Islet precursor cell (in vitro differentiated cells): ENCODE data around the gene S100A2.

Source experiments
- DNase-seq: peaks from one replicate; pipeline ENCODE4 v3.0.0-alpha.2; 2018

S100A2 gene

DNA sequence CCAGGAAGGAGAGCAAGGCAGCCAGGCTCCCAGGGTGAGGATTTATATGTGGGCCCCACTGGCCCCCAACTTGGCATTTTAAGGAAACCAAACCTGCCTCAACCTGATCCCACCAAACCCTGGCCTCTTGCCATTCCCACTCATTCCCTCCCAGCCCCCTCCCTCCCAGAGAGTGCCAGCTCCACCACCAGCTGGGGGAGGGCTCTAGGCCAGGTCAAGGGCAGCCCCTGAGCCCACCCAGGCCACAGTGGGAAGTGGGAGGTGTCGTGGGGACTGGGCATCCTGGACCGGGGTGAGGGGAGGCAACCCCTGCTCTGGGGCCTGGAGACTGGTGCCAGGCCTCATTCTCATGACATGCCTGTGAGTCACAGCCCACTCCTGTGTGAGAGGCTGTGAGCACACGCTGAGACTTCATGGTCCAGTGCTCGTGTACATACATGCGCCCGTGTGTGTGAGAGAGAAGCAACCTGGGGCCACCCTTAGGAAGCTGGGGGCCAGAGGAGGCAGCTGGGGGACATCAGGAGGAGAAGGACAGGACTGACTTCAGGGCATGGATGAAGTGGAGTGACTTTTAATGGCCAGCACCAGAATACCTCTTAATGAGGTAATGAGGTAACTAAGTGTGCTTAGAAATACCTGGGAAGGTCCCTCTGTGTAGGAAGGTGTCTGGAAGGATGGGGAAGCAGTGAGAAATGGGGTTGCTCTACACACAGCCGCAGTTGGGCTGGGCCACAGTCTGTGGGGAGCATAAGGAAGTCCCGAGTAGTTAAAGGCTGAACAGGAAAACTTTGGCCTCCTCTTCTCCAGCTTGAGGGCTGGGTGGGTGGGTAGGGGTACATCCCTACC lies at the start of gene S100A2:
S100A2 (minus strand) TSS at position 316 of the 846 bp plus-strand sequence. CDS start 1,967 bp downstream, outside the sequence.
- DNase-seq: peak; percentile 90

DNA sequence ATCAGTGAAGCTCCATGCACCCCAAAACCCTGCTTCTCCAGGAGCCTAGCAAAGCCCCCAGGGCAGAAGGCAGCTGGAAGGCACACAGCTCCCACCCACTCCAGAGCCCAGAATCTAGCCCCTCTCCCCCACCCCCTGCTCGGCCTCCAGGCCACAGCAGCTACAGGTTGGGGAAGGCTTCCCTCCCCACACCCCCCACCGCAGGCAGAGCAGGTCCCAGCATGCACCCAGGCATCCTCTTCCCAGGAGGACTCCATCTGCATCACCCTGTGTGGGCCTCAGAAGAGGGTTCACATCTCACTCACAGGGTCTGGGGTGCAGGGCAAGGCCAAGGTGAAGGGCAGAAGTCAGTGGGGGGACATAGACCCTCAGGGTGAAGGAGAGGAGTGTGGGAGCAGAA lies 49.8 kb upstream of the S100A2 start:
- no peak for DNase-seq

DNA sequence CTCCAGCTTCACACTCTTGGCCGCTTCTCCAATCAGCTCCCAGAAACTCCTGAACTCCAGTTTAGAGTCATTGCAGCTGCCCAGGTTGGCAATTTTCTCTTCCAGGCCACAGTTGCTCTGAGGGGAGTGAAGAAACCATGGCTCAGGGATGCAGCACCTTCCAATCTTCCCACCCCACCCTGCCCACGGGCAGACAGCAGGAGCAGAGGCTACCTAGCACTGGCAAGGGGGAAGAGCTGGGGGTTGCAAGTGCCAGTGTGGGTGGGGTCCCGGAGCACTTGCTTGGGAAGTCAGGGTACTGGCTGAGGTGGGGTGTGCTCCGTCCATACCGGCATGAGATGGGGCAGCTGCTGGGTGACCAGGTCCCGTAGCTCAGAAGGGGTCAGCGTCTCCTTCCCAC lies 49.3 kb upstream of the S100A2 start:
- DNase-seq: no peak

DNA sequence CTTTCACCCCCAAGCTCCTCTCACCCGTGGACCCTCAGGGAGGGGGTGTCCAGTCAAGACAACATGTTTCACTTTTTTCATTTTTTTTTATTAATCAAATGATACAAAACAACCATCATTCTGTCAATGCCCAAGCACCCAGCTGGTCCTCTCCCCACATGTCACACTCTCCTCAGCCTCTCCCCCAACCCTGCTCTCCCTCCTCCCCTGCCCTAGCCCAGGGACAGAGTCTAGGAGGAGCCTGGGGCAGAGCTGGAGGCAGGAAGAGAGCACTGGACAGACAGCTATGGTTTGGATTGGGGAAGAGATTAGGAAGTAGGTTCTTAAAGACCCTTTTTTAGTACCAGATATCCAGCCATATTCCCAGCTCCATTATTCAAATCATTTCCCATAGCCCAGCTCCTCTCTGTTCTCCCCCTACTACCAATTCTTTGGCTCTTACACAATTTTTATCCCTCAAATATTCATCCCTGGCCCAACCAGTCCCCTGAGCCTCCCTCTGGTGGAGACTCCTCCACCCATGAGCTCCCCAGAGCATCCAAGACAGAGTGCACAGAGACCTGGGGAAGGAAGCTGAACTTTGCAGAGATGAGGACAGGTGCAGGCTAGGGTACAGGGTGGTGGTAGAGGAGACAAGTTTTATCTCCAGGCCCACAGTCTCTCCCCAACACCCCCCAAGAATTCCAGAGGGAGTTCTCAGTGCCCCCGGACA lies 48.7 kb upstream of the S100A2 start:
- DNase-seq: no peak

DNA sequence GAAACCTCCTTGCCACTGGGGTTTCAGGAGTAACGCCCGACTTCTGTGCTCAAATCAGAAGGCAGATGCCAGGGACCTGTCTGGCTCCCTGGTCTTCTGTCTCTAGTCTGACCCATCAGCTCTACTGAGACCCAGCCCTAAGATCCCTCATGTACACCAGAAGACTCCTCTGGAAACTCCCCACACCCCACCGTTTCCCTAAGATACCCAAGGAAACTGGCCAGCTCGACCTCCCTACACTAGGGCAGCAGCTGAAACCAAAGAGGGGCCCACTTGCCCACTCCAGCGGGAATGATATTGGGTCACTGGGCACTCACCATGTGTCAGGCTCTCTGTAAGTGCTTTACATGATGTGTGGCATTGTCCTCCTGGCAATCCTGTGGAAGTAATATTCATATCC lies 47.8 kb upstream of the S100A2 start:
- no peak for DNase-seq

DNA sequence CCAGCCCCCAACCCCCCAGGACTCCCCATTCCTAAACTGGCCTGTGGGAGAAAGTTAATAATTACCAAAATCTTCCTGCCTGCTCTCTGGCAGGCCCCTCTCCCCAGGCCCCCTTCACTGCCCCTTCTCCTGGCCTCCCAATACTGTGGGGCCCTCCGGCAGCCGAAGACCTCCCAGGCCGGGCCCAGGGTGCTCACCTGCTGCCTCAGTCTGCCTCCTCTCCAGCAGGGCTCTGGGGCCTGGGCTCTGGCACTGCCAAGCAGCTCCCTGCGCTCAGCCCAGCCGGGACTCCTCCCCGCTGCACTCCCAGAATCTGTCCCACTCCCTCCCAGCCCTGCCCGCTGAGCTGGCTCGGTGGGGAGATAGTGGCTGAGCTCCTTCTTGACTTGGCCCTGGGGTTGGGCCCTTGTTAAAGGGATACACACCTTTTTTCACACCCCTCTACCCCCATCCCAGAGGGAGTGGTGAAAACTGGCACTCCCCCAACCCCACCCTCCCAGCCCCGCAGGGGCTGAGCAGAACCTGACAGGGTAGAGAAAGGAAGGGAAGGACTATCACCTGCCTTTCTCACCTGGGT lies 47.2 kb upstream of the S100A2 start, which contains the start of gene S100A16:
S100A16 (minus strand) TSS at position 383 of the 577 bp plus-strand sequence. CDS start 4,986 bp downstream, outside the sequence.
- peak; percentile 83 for DNase-seq

DNA sequence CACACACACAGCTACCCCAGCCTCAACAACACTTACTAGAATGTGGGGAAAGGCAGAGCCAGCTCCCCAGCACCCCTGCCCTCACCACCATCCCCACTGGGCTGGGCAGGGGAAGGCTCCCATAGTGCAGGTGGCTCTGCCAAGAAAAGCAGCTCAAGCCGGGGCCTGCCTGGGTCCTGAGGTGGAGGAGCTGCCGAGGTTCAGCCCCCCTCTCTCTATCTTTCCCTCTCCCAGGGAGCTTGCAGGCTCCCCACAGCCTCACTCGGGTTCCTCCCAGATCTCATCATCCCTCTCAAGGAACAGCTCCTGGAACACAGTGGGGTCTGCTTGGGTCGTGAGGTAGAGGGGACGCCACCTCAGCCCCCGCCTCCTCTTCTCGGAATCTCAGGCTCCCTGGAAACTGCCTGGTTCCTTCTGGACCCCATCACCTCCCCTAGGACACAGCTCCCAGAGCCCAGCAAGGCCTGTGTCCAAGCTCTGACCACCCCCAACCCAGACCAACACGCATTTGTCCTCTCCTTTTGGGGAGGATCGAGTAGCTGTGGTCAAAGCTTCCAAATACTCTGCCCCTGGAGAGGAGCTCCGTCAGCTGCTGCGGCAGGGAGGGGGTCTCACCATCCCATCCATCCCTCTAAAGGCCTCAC lies 46.6 kb upstream of the S100A2 start:
- DNase-seq: no peak

DNA sequence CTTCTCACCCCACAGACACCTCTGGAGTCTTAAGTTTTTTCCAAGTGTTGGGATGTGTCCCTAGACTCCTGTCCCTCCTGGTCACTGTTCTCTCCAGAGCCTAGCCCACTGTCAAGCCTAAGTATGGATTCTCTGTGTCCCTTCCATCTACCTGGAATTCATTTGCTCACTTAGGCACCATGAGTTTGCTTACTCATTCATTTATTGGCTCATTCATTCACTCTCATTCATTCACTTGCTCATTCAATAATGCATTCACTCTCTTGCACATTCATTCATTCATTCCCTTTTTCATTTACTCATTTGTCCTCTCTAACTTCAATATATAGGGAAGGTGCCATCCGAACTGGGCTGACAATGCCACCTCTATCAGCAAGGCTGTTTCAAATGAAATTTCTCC lies 45.7 kb upstream of the S100A2 start:
- DNase-seq: no peak

DNA sequence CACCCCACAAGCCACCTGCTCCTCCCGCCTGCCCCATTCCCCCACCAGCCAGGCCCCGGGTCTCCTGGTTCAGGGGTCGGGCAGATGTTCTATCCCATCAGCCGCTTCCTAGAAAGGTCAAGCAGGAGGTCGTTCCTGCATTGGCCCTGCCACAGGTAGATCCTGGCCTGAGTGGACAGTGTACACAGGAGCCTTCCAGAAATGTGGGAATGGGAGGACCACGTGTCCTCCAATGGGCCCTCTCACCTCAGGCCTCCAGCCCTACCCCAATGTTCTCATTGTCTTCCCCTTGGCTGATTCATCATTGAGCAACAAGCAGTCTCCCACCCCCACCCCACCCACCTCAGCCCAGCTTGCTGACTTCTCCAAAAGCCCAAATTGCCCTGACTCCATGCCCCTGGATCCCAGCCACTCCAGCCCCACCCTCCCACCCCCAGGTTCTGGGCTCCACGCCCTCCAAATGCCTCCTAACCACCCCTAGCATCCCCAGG lies 45.2 kb upstream of the S100A2 start:
- no peak for DNase-seq

DNA sequence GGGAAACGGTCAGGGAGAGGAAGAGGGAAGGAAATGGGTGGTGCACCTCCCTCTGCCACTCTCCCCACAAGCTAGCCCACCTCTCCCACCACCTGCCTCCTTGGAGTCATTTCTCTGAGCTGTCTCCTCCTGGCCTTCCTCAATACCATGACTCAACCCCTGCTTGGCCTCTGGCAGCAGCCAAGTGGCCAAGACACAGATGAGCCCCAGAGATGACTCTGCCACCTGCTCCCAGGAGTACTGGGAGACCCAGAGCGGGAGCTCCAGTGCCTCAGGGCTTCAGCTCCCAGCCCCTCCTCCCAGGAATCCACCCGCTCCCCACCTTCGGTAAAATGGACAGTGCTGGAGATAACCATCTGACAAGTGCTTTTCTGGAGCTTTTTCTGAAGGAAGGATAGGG lies 44.7 kb upstream of the S100A2 start:
- DNase-seq: peak; percentile 95

DNA sequence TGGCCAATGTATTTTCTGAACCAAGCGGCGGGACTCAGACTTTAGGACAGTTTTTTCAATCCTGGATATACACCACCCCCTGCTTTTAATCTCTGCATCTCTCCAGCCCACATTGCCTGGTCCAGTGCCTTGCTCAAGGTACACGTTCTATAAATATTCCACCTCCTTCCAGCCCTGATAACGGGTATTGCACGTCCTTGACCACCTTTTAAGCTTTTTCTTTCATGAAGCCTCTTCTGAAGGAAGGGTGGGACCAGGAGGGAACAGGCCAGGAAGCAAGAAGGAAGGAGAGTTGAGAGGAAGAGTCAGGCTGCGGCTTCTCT lies 43.9 kb upstream of the S100A2 start:
- DNase-seq: peak; percentile 62

DNA sequence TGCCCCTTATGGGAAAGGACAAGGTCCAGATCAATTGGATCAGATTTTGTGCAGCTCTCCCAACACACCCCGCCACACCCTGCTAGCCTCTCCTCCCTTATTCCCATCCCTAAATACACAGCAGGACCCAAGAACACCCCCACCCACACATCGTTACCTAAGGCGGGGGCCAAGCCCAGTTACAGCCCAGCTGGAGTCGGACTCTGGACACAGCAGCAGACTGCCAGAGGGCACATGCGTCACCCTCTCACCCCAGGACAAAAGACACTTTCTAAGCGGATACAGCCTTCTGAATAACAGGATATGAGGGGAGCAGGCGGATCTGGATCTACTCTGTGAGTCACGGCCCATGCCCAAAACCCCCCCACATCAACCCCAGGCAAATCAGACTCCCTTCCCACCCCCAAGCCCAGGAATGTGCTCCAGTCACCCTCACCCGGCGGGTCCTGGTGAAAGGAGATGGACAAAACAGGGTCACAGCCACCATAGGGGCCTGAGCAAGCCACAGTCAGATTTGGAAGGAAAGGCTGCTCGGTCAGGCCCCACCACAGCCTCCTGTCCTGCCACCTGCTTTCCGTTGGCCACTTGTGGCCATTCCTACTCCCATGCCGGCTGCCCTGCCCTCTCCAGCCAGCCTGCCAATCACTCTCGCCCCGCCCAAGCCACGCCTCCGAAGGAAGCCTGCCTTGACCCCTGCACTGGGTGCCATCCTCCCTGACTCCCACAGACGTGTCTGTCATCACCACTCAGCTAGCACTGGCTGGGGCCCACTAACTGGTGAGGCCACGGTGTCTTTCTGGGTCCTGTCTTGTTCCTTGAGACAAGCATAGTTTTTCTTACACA lies 43.3 kb upstream of the S100A2 start:
- peak; percentile 98 for DNase-seq

DNA sequence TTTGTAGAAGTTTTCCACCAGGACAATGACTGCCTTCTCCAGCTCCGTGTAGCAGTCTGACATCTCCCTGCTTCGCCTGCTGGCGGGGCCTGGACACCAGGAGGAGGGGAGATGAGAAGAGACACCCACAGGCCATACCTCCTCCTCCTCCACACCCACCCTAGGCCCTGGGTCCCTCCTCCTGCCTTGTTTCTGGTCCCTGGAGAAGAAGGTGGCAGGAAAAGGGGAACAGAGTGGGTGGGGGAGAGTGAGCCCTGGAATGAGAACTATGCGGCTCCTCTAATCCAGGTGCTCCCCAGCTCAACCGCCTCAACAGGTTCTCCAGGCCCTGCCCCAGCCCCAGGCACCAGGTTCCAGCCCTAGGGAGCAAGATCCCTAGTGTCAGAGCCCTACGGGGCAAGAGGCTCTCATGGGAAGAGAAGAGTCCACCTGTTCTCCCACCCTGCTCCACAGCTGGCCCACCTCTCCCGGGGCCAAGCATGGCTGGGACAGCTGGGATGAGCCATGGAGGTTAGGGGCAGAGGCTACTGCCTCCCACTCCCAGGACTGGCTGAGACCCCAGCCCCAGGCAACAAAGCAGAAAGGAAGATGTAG lies 42.5 kb upstream of the S100A2 start:
- DNase-seq: peak; percentile 78

DNA sequence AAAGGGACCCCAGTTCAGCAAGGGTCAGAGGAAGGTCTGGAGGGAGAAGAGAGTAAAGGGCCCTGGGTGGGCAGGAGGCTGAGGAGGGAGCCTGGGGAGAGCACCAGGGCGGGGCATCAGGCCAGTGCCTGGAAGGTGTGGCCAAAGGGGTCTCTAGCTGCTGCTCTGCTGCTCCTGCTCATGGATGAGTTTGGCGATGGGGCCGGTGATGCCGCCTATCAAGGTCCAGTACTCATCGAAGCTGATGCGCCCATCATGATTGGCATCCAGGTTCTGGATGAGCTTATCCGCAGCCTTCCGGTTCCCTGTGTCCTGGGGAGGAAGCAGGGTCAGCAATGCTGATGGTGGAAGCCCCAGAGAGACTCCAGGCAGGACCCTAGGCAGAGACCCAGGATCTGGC lies 41.7 kb upstream of the S100A2 start:
- DNase-seq: no peak

DNA sequence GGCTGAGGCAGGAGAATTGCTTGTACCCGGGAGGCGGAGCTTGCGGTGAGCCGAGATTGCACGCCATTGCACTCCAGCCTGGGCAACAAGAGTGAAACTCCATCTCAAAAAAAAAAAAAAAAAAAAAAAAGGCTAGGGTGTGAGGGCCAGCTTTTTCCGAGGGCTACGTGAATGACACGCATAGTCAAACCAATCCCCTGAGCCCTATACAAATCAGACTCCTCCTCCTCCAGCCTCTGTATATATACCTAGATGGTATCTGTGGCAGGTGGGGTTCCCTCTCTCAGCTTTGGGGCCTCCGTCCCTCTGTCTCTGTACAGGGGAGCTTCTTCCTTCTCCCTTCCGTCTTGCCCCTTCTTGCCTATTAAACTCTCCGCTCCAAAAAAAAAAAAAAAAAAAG lies 40.5 kb upstream of the S100A2 start:
- DNase-seq: no peak

DNA sequence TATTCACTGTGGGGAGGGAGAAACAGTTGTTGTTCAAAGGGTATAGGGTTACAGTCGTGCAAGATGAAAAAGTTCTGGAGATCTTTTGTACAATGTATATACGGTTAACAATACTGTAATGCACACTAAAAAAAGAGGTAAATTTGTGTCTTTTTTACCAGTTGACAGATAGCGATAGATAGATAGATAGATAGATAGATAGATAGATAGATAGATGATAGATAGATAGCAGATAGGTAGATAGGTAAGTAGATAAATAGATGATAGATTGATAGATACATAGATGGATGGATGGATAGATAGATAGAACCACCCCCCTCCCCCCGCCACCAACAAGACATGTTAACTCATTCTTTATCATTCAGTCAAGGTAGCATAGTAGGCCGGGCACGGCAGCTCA lies 37.1 kb upstream of the S100A2 start:
- no peak for DNase-seq

DNA sequence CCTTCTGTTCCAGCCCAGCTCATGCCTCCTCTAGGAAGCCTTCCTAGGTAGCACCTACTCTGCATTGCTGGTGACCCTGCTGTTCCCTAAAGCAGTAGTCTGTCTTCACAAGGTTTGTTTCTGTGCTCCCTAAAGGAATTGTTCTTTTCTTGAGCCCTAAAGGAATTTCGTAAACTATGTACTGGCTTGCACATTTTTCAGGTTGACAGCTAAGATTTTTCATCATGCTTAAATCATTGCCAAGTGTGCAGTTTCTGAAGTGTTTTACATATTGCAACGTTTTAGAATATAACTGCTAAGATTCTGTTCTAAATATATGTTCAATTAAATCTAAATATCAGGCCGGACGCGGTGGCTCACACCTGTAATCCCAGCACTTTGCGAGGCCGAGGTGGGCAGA lies 34.2 kb upstream of the S100A2 start:
- no peak for DNase-seq

DNA sequence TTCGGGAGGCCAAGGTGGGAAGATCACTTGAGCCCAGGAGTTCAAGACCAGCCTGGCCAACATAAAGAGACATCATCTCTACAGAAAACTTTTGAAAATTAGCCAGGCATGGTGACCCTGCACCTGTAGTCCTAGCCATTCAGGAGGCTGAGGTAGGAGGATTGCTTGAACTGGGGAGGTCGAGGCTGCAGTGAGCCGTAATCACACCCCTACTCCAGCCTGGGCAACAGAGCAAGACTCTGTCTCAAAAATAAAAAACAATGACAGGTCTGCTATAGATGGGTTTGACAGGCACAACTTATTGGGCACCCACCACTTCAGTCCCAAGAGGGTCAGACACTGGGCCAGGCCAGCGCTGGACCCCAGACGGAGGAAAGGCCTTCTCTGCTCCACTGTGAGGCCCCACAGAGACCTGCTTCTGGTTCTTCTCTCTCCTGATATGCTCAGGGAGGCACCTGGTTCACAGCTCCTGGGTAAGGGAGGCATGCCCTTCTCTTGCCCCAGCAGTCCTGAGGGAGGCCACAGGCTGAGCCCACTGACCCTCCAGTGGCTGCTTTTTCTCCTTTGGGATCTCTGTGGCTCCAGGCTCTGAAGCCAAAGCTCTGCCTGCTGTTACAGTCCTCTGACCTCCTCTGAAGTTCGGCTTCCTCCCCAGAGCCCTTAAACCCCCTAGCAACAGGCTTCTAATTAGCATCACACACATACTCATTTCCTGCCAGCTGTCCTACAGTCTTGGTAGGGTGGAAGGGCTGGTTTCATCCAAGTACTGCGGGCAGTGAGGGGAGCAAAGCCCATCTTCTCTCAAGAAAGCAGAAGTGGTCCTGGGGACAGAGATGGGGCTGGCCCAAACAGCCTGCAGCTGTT lies 32.9 kb upstream of the S100A2 start:
- DNase-seq: peak; percentile 82

DNA sequence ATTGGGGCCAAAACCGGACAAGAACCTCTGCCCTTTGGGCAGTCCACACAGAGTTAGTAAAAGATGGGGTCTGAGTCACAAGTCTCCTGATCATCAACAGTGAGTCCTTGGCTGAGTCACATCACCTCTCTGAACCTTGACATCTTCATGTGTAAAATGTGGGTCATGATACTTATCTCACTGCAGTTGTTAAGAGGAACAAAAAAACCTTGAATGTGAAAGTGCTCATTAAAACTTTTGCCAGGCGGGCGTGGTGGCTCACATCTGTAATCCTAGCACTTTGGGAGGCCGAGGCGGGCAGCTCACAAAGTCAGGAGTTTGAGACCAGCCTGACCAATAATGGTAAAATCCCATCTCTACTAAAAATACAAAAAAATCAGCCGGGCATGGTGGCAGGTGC lies 31.6 kb upstream of the S100A2 start:
- peak; percentile 47 for DNase-seq

DNA sequence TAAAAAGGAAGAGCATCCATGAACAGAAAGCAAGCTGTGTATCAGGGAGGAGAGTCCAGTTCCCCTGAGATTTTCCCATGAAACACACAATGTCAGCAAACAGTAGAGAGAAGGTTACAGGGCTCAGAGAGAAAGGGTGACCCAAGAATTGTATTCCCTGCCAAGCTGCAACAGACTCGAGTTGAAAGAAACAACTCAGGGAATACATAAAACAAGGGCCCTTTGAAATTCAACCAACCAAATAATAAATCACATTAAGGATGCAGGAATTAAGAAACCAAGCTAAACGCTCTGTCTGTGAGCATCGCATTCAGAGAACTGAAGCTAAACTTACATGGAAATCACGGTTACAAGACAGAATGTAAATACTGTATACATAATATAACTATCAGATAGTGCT lies 27.1 kb upstream of the S100A2 start:
- no peak for DNase-seq

DNA sequence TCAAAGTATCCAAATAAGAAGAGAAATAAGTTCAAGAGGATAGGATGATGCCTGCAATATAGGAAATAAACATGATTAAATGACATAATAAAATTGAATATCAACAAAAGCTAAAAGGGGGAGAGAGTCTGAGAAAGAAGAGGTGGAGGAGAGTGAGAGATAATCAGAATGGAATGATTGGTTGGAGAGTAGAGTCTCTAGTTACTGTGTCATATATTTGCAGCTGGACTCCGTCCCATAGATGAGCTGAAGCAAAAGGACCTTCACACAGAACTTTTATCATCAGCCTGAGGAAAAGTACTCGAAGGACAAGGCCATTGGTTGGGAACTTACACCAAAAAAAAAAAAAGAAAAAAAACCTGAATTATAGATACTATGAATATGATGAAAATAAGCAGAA lies 22.8 kb upstream of the S100A2 start:
- no peak for DNase-seq
